ENCODE measurements around the gene ZCCHC14.

The ZCCHC14 gene

DNA sequence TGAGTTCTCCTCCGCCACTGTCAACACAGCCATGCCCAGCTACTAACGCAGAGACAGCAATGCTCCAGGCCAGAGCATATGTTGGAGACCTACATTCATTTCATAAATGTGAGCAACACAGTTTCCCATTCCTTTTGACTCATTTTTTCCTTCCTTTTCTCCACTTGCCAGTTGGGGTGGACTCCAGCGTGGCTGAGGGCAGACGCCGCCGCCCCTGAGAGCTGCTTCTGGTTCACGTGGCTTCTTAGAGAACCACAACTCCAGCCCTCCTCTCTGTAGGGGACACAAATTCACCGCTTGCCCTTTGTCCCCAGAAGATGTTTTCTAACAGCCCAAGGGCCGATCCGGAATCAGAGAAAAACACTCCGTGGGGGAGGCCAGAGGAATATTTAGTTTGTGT is 45.8 kb upstream of the ZCCHC14 start:
- H3K4me3 ChIP-seq (ENCODE audit: low read depth, low read length), result no peak overlapping the region
- TF ChIP-seq, protein P1, sequence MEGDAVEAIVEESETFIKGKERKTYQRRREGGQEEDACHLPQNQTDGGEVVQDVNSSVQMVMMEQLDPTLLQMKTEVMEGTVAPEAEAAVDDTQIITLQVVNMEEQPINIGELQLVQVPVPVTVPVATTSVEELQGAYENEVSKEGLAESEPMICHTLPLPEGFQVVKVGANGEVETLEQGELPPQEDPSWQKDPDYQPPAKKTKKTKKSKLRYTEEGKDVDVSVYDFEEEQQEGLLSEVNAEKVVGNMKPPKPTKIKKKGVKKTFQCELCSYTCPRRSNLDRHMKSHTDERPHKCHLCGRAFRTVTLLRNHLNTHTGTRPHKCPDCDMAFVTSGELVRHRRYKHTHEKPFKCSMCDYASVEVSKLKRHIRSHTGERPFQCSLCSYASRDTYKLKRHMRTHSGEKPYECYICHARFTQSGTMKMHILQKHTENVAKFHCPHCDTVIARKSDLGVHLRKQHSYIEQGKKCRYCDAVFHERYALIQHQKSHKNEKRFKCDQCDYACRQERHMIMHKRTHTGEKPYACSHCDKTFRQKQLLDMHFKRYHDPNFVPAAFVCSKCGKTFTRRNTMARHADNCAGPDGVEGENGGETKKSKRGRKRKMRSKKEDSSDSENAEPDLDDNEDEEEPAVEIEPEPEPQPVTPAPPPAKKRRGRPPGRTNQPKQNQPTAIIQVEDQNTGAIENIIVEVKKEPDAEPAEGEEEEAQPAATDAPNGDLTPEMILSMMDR (IDR thresholded peaks at IDR 0.05; ENCODE audit: low read depth, low read length, missing control alignments), result no peak
- in situ Hi-C loops (cut with HindIII; ENCODE audit: low sequenced_read_pairs), result no loop called here
- peak; percentile 57 for DNase-seq (ENCODE audit: low read depth)

DNA sequence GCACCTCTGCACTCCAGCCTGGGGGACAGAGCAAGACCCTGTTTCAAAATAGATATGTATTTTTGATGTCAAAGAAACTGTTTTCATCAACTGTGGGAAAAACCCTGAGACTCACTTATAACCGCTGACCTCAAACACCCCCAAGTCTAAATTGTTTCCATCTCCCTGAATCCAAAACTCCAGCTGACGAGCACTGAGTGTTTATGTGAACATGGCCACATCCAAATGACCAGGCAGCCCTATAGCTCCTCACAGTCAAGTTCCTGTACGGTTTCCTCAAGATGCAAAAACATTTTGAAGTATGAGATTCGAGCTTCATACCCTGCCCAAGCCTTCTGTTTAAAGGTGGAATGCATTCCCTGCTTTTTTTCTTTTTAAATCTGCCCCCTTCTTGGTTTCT is 45.3 kb upstream of the ZCCHC14 start:
- in situ Hi-C loops (cut with HindIII; ENCODE audit: low sequenced_read_pairs), result no loop called here
- TF ChIP-seq, protein P1 (IDR thresholded peaks at IDR 0.05; ENCODE audit: low read depth, low read length, missing control alignments), result no peak
- DNase-seq (ENCODE audit: low read depth), result no peak
- no peak overlapping the region for H3K4me3 ChIP-seq (ENCODE audit: low read depth, low read length)

GRCh38 chr16:87536795-87537142 is 43.9 kb upstream of the ZCCHC14 start:
- in situ Hi-C loops (cut with HindIII; ENCODE audit: low sequenced_read_pairs), result no loop called here
- H3K4me3 ChIP-seq (ENCODE audit: low read depth, low read length), result no peak overlapping the region
- TF ChIP-seq, protein P1 (IDR thresholded peaks at IDR 0.05; ENCODE audit: low read depth, low read length, missing control alignments), result no peak
- DNase-seq (ENCODE audit: low read depth), result no peak

DNA sequence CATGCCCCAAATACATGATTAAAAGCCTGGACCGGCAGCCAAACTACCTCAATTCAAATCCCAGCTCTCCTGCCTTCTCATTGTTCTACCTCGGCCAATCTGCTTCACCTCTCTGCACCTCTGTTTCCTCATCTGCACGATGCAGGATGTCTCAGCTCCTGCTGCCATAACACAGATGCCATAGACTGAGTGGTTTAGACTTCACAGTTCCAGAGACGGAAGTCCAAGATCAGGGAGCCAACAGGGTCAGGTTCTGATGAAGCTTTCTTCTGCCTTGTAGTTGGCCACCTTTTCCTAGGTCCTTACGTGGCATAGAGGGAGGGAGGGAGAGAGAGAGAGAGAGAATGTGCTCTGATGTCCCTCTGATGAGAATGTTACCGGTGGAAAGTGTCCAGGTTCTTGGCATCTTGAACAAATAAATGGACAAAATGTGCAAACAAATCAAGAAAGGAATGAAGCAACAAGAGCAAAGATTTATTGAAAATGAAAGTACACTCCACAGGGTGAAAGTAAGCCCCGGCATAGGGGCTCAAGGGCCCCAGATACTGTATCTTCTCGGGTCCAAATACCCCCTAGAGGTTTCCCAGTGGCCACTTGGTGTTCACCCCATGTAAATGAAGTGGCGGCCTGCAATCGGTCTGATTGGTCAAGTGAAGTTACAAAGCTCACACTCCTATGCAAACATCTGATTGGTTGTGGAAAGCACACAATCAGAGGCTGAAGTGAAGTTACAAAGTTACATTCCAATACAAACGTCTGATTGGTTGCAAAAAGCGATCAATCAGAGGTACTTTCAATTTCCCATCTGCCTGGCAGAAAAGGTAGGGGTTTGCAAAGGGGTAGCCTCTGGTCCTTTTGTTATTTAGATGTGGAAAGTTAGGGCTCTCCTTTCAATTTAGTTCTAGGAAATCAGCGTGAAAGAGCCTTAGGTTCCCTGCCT is 43.3 kb upstream of the ZCCHC14 start:
- no peak overlapping the region for H3K4me3 ChIP-seq (ENCODE audit: low read depth, low read length)
- in situ Hi-C loops (cut with HindIII; ENCODE audit: low sequenced_read_pairs), result no loop called here
- DNase-seq (ENCODE audit: low read depth), result no peak
- TF ChIP-seq, protein P1 (IDR thresholded peaks at IDR 0.05; ENCODE audit: low read depth, low read length, missing control alignments), result no peak

DNA sequence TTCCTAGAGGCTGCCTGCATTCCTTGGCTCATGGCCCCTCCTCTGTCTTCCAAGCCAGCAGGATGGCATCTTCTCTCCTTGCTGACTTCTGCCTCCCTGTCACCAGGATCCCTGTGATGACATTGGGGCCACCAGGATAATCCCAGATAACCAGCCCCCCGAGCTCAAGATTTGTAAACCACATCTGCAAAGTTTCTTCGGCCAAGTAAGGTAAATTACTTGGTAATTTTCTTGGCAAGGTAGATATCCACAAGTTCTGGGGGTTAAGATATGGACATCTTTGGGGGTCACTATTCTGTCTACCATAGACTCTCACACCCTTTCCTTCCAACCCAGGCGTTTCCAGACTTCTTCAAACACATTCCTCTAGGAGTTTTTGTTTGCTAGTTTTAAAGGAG is 42.6 kb upstream of the ZCCHC14 start:
- TF ChIP-seq, protein P1 (IDR thresholded peaks at IDR 0.05; ENCODE audit: low read depth, low read length, missing control alignments), result no peak
- H3K4me3 ChIP-seq (ENCODE audit: low read depth, low read length), result no peak overlapping the region
- in situ Hi-C loops (cut with HindIII; ENCODE audit: low sequenced_read_pairs), result no loop called here
- DNase-seq (ENCODE audit: low read depth), result no peak

GRCh38 chr16:87534751-87535150 is 41.9 kb upstream of the ZCCHC14 start:
- DNase-seq (ENCODE audit: low read depth), result no peak
- no peak overlapping the region for H3K4me3 ChIP-seq (ENCODE audit: low read depth, low read length)
- in situ Hi-C loops (cut with HindIII; ENCODE audit: low sequenced_read_pairs), result no loop called here
- TF ChIP-seq, protein P1 (IDR thresholded peaks at IDR 0.05; ENCODE audit: low read depth, low read length, missing control alignments), result no peak
